Measurements from ENCODE around the gene EXPH5. TPM values are rescaled to one million over a fixed set of nuclear protein-coding genes. Genes with fewer than 3 reads are reported as not detected.

The EXPH5 gene
- total RNA-seq, 4 donors from 2014 or later: 1.4 to 1.8 (median 1.6) TPM

- no peak for DNase-seq (ENCODE audit: extremely low spot score)
- no peaks in the 10 kb centered on the region for H3K36me3 ChIP-seq
- 80% methylated on average over 2 of the region's 2 CpGs for WGBS
- no peaks in the 10 kb centered on the region for H3K27me3 ChIP-seq
- TF ChIP-seq EP300 (IDR thresholded peaks at IDR 0.05) (no peak), POLR2A (IDR thresholded peaks at IDR 0.05; ENCODE audit: low read depth) (no peak), POLR2AphosphoS5 (IDR thresholded peaks at IDR 0.05) (no peak)
- TF ChIP-seq, protein P1, sequence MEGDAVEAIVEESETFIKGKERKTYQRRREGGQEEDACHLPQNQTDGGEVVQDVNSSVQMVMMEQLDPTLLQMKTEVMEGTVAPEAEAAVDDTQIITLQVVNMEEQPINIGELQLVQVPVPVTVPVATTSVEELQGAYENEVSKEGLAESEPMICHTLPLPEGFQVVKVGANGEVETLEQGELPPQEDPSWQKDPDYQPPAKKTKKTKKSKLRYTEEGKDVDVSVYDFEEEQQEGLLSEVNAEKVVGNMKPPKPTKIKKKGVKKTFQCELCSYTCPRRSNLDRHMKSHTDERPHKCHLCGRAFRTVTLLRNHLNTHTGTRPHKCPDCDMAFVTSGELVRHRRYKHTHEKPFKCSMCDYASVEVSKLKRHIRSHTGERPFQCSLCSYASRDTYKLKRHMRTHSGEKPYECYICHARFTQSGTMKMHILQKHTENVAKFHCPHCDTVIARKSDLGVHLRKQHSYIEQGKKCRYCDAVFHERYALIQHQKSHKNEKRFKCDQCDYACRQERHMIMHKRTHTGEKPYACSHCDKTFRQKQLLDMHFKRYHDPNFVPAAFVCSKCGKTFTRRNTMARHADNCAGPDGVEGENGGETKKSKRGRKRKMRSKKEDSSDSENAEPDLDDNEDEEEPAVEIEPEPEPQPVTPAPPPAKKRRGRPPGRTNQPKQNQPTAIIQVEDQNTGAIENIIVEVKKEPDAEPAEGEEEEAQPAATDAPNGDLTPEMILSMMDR (IDR thresholded peaks at IDR 0.05): no peak
- H3K4me1 ChIP-seq: no peaks in the 10 kb centered on the region
- no peaks in the 10 kb centered on the region for H3K9me3 ChIP-seq
- intact Hi-C loops (cut with DNase I): no loop called here
- H3K4me3 ChIP-seq: no peak overlapping the region
- H3K27ac ChIP-seq (replicated peaks in 1 of 4): no peak overlapping the region
Observed at GRCh38 chr11:108580645-108581044, 12.9 kb downstream of the EXPH5 start.

DNA sequence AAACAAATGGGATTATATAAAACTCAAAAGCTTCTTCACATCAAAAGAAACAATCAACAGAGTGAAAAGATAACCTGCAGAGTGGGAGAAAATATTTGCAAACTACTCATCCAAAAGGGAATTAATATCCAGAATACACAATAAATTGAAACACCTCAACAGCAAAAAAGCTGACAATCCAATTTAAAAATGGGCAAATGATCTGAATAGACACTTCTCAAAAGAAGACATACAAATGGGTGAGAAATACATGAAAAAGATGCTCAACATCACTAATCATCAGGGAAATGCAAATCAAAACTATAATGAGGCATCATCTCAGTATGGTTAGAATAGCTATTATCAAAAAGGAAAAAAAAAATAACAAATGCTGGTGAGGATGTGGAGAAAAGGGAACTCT lies 13.5 kb downstream of the EXPH5 start:
- DNase-seq (ENCODE audit: extremely low spot score): no peak
- no peaks in the 10 kb centered on the region for H3K4me1 ChIP-seq
- intact Hi-C loops (cut with DNase I): no loop called here
- H3K36me3 ChIP-seq: no peaks in the 10 kb centered on the region
- no peak overlapping the region for H3K27ac ChIP-seq (replicated peaks in 1 of 4)
- no peaks in the 10 kb centered on the region for H3K27me3 ChIP-seq
- TF ChIP-seq POLR2A (IDR thresholded peaks at IDR 0.05; ENCODE audit: low read depth) (no peak), EP300 (IDR thresholded peaks at IDR 0.05) (no peak), POLR2AphosphoS5 (IDR thresholded peaks at IDR 0.05) (no peak)
- TF ChIP-seq, protein P1 (IDR thresholded peaks at IDR 0.05): no peak
- H3K4me3 ChIP-seq: no peak overlapping the region
- no peaks in the 10 kb centered on the region for H3K9me3 ChIP-seq

- Histone ChIP-seq H3K4me1 (no peaks in the 10 kb centered on the region), H3K36me3 (no peaks in the 10 kb centered on the region), H3K27me3 (no peaks in the 10 kb centered on the region), H3K9me3 (no peaks in the 10 kb centered on the region), H3K4me3 (no peak overlapping the region), H3K27ac (replicated peaks in 1 of 4) (no peak overlapping the region)
- intact Hi-C loops (cut with DNase I): no loop called here
- TF ChIP-seq, protein P1 (IDR thresholded peaks at IDR 0.05): no peak
- no peak for TF ChIP-seq POLR2AphosphoS5 (IDR thresholded peaks at IDR 0.05)
- no peak for TF ChIP-seq POLR2A (IDR thresholded peaks at IDR 0.05; ENCODE audit: low read depth)
- no peak for TF ChIP-seq EP300 (IDR thresholded peaks at IDR 0.05)
- 60% methylated on average over 1 of the region's 1 CpG for WGBS
- no peak for DNase-seq (ENCODE audit: extremely low spot score)
Observed at GRCh38 chr11:108576523-108576922, 17.0 kb downstream of the EXPH5 start.

DNA sequence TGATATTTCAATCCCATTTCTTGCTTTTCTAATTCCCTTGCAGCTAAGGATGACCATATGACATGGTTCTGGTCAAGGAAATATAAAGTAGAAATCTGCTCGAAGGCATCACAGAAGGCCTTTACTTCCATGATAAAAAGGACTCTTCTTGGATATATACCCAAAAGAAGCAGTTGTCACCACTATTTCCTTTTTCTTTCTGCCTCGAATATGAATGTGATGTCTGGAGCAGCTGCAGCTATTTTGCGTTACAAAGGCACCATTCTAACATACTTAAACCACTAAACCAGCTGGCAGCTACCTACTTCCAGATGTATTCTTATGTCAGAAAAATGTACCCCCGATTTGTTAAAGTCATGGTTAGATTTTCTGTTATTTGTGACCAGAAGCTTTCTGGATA lies 18.9 kb downstream of the EXPH5 start:
- H3K4me1 ChIP-seq: no peaks in the 10 kb centered on the region
- no peaks in the 10 kb centered on the region for H3K9me3 ChIP-seq
- no peak for TF ChIP-seq EP300 (IDR thresholded peaks at IDR 0.05)
- no peak for TF ChIP-seq POLR2A (IDR thresholded peaks at IDR 0.05; ENCODE audit: low read depth)
- TF ChIP-seq POLR2AphosphoS5 (IDR thresholded peaks at IDR 0.05): no peak
- TF ChIP-seq, protein P1 (IDR thresholded peaks at IDR 0.05): no peak
- 87% methylated on average over 4 of the region's 4 CpGs for WGBS
- no peaks in the 10 kb centered on the region for H3K27me3 ChIP-seq
- no peak overlapping the region for H3K4me3 ChIP-seq
- H3K36me3 ChIP-seq: no peaks in the 10 kb centered on the region
- DNase-seq (ENCODE audit: extremely low spot score): no peak
- no peak overlapping the region for H3K27ac ChIP-seq (replicated peaks in 1 of 4)
- intact Hi-C loops (cut with DNase I): no loop called here

- Histone ChIP-seq H3K27ac (replicated peaks in 1 of 4) (no peak overlapping the region), H3K4me1 (no peaks in the 10 kb centered on the region), H3K9me3 (no peaks in the 10 kb centered on the region), H3K4me3 (no peak overlapping the region), H3K27me3 (no peaks in the 10 kb centered on the region), H3K36me3 (no peaks in the 10 kb centered on the region)
- WGBS: 74% methylated on average over 2 of the region's 2 CpGs
- intact Hi-C loops (cut with DNase I): no loop called here
- DNase-seq (ENCODE audit: extremely low spot score): no peak
- TF ChIP-seq EP300 (IDR thresholded peaks at IDR 0.05): no peak
Observed at GRCh38 chr11:108571001-108571400, 22.6 kb downstream of the EXPH5 start.

Measured in esophagus muscularis mucosa (tissue), 4 donors.